CD14-positive monocyte (primary cell): Measurements from ENCODE around the gene INHA. TPM values are rescaled to one million over a fixed set of nuclear protein-coding genes. Genes with fewer than 3 reads are reported as not detected.

Experiments
- DNase-seq, 3 donors: peaks; one replicate each; pipeline ENCODE4 v3.0.0-alpha.2; 2011 to 2022
- H2AFZ ChIP-seq: 2 replicates; pipeline ENCODE4 v1.6.0; 2012; ENCODE audit warnings: mild to moderate bottlenecking, low read depth, low read length, inconsistent platforms; ENCODE audit not compliant: insufficient read depth, poor library complexity, severe bottlenecking
- H3K27ac ChIP-seq, 2 donors: 1 replicate in 1 of 2; 2 replicates in 1 of 2; pipeline ENCODE4 v1.5.1; 2012 to 2013; ENCODE audit warnings: low read length in 2 of 2, control low read depth in 1 of 2, inconsistent platforms in 1 of 2, low read depth in 1 of 2, mild to moderate bottlenecking in 1 of 2
- H3K27me3 ChIP-seq, 2 donors: one replicate each; pipeline versions ENCODE4 v1.6.0 to v1.6.1; 2011 to 2013; ENCODE audit warnings: low read length in 2 of 2; ENCODE audit not compliant: control insufficient read depth in 2 of 2, insufficient read depth in 2 of 2
- H3K36me3 ChIP-seq, 2 donors: replicated peaks in 1 of 2; 1 replicate in 1 of 2; 2 replicates in 1 of 2; pipeline versions ENCODE4 v1.5.1 to v1.6.1; 2012 to 2013; ENCODE audit warnings: low read length in 2 of 2, control low read depth in 1 of 2, inconsistent platforms in 1 of 2, mild to moderate bottlenecking in 1 of 2; ENCODE audit not compliant: insufficient read depth in 2 of 2, control insufficient read depth in 1 of 2
- H3K4me1 ChIP-seq, 2 donors: 1 replicate in 1 of 2; 2 replicates in 1 of 2; pipeline versions ENCODE4 v1.5.1 to v1.6.1; 2012 to 2013; ENCODE audit warnings: low read length in 2 of 2, control low read depth in 1 of 2, inconsistent platforms in 1 of 2, mild to moderate bottlenecking in 1 of 2, moderate library complexity in 1 of 2; ENCODE audit not compliant: insufficient read depth in 2 of 2, control insufficient read depth in 1 of 2
- H3K4me2 ChIP-seq: replicated peaks from 2 replicates; pipeline ENCODE3; 2012; ENCODE audit warnings: low read length, moderate library complexity, mild to moderate bottlenecking; ENCODE audit not compliant: poor library complexity, severe bottlenecking; ENCODE audit errors: extremely low read depth
- H3K4me3 ChIP-seq, 3 experiments: fragments of 200-600 bp in 1 of 3; sonication (generic) in 1 of 3; replicated peaks in 1 of 3; 1 replicate in 2 of 3; 2 replicates in 1 of 3; pipeline ENCODE4 v1.5.1; 2011 to 2013; ENCODE audit warnings: low read length in 3 of 3, mild to moderate bottlenecking in 3 of 3, control low read depth in 2 of 3, low read depth in 2 of 3, inconsistent platforms in 1 of 3, moderate library complexity in 1 of 3
- H3K79me2 ChIP-seq: 2 replicates; pipeline ENCODE4 v1.6.0; 2012; ENCODE audit warnings: mild to moderate bottlenecking, control low read depth, inconsistent platforms, low read length, moderate library complexity; ENCODE audit not compliant: insufficient read depth
- H3K9ac ChIP-seq: 2 replicates; pipeline ENCODE4 v1.6.0; 2017; ENCODE audit warnings: low read length, mild to moderate bottlenecking; ENCODE audit not compliant: insufficient read depth, poor library complexity, severe bottlenecking
- H3K9me3 ChIP-seq, 2 donors: replicated peaks in 1 of 2; 1 replicate in 1 of 2; 2 replicates in 1 of 2; pipeline versions ENCODE4 v1.5.1 to v1.6.1; 2012 to 2013; ENCODE audit warnings: low read length in 2 of 2, control low read depth in 1 of 2; ENCODE audit not compliant: control insufficient read depth in 1 of 2, insufficient read depth in 1 of 2
- H4K20me1 ChIP-seq: 2 replicates; pipeline ENCODE4 v1.6.0; 2012; ENCODE audit warnings: mild to moderate bottlenecking, low read length, control low read depth, moderate library complexity; ENCODE audit not compliant: insufficient read depth
- H3K27ac Mint-ChIP-seq, 7 donors: one replicate each; pipeline ENCODE4 v1.8.0; 2020; ENCODE audit warnings: mild to moderate bottlenecking in 7 of 7, mixed read lengths in 7 of 7, moderate library complexity in 6 of 7, inconsistent platforms in 2 of 7
- H3K27me3 Mint-ChIP-seq, 3 donors: one replicate each; pipeline ENCODE4 v1.8.0; 2021 to 2022; ENCODE audit warnings: low read depth in 3 of 3, mild to moderate bottlenecking in 3 of 3, mixed read lengths in 3 of 3, moderate library complexity in 3 of 3, inconsistent platforms in 1 of 3
- H3K36me3 Mint-ChIP-seq, 2 donors: one replicate each; pipeline ENCODE4 v1.8.0; 2020; ENCODE audit warnings: mixed read lengths in 2 of 2, inconsistent platforms in 1 of 2, mild to moderate bottlenecking in 1 of 2
- H3K4me1 Mint-ChIP-seq: one replicate; pipeline ENCODE4 v1.8.0; 2020; ENCODE audit warnings: mild to moderate bottlenecking, mixed read lengths
- H3K4me3 Mint-ChIP-seq, 2 donors: one replicate each; pipeline ENCODE4 v1.8.0; 2020; ENCODE audit warnings: mild to moderate bottlenecking in 2 of 2, mixed read lengths in 2 of 2, moderate library complexity in 1 of 2
- H3K9me3 Mint-ChIP-seq, 7 donors: one replicate each; pipeline ENCODE4 v1.8.0; 2020 to 2022; ENCODE audit warnings: mixed read lengths in 7 of 7, mild to moderate bottlenecking in 6 of 7, moderate library complexity in 6 of 7, inconsistent platforms in 2 of 7
- CTCF ChIP-seq: fragments of 200-600 bp; IDR thresholded peaks from one replicate; pipeline ENCODE4 v1.8.0; 2022; ENCODE audit warnings: antibody characterized with exemption, mild to moderate bottlenecking
- WGBS: methylation state at CpG from one replicate; pipeline ENCODE4 v1.1.5; 2013; ENCODE audit warnings: missing lambda C conversion rate; ENCODE audit not compliant: insufficient coverage; 5-methylcytosine and 5-hydroxymethylcytosine counted together
- intact Hi-C, 2 donors: fragments of 100-400 bp; cut with micrococcal nuclease; formaldehyde crosslinking; loops; one replicate each; pipeline versions ENCODE4 v1.15.0 to v1.15.1; 2023
- polyA plus RNA-seq, 3 donors: library from polyadenylated mRNA; depleted of rRNA in 1 of 3; unstranded in 2 of 3; stranded (reverse) in 1 of 3; fragments of 300-500 nt in 2 of 3; fragments of >200 nt in 1 of 3; fragmentation: Illumina TruSeq in 2 of 3; gene quantifications; 1 replicate in 2 of 3; 2 replicates in 1 of 3; pipeline ENCODE4 v1.2.3, GENCODE V29; 2012 to 2021

The INHA gene
- polyA plus RNA-seq, 3 donors = not detected

- H3K4me1 Mint-ChIP-seq = peaks cover 16% of the 10 kb centered on the region
- Histone ChIP-seq H3K27ac (no peak overlapping the region), H2AFZ (peak overlapping the region; percentile 56), H3K27me3 (peaks cover 0 to 3% of the 10 kb centered on the region in 2 donors), H3K4me2 (no peak overlapping the region), H3K36me3 (no peaks in the 10 kb centered on the region), H4K20me1 (no peaks in the 10 kb centered on the region), H3K4me1 (peaks cover 8 to 11% of the 10 kb centered on the region in 2 donors), H3K9me3 (no peaks in the 10 kb centered on the region), H3K9ac (no peak overlapping the region), H3K79me2 (no peaks in the 10 kb centered on the region), H3K4me3 (no peak overlapping the region)
- WGBS = 96% methylated on average over 3 of the region's 8 CpGs
- intact Hi-C loops = no loop called here
- DNase-seq = peak; percentile 64 to 79 (median 76)
- no peak overlapping the region for H3K4me3 Mint-ChIP-seq
- H3K9me3 Mint-ChIP-seq = peaks cover 0 to 5% (median 0%) of the 10 kb centered on the region in 7 donors
- H3K27ac Mint-ChIP-seq = peak overlapping the region in 6 of 7 donors; percentile 16 to 63 (median 28)
- H3K36me3 Mint-ChIP-seq = no peaks in the 10 kb centered on the region
- peaks cover 6 to 8% (median 7%) of the 10 kb centered on the region in 3 donors for H3K27me3 Mint-ChIP-seq
- no peak for TF ChIP-seq CTCF
Measured at GRCh38 chr2:219578811-219579613, 6.9 kb downstream of the INHA start.

- no peaks in the 10 kb centered on the region for H3K36me3 ChIP-seq
- H3K4me1 Mint-ChIP-seq = peaks cover 12% of the 10 kb centered on the region
- H3K9me3 Mint-ChIP-seq = peaks cover 0 to 5% (median 0%) of the 10 kb centered on the region in 7 donors
- intact Hi-C loops = no loop called here
- H3K27ac Mint-ChIP-seq = peak overlapping the region in 1 of 7 donors; percentile 16
- H3K27me3 Mint-ChIP-seq = peaks cover 4 to 8% (median 8%) of the 10 kb centered on the region in 3 donors
- H3K27me3 ChIP-seq = peaks cover 0 to 8% of the 10 kb centered on the region in 2 donors
- DNase-seq = no peak
- H2AFZ ChIP-seq = no peak overlapping the region
- no peaks in the 10 kb centered on the region for H3K36me3 Mint-ChIP-seq
- no peak overlapping the region for H3K4me2 ChIP-seq
- peaks cover 8 to 11% of the 10 kb centered on the region in 2 donors for H3K4me1 ChIP-seq
- H3K79me2 ChIP-seq = no peaks in the 10 kb centered on the region
- no peak overlapping the region for H3K9ac ChIP-seq
- no peaks in the 10 kb centered on the region for H4K20me1 ChIP-seq
- no peak overlapping the region for H3K4me3 Mint-ChIP-seq
- WGBS = 63% methylated on average over 1 of the region's 2 CpGs
- H3K4me3 ChIP-seq = no peak overlapping the region
- no peak for TF ChIP-seq CTCF
- no peak overlapping the region for H3K27ac ChIP-seq
- no peaks in the 10 kb centered on the region for H3K9me3 ChIP-seq
Measured at GRCh38 chr2:219581346-219581745, 9.2 kb downstream of the INHA start.
